Bone marrow (tissue), 2 donors: ENCODE results near the gene TRAT1.
"Not testable (repeated sequence)": the region's sequence is repeated elsewhere in the genome, so short reads cannot be mapped to it uniquely, and the experiment has no call there.

Source experiments
- DNase-seq, 2 donors: peaks; one replicate each; lab custom pipeline; 2025; lab: John Stamatoyannopoulos, UW

TRAT1 gene, protein sequence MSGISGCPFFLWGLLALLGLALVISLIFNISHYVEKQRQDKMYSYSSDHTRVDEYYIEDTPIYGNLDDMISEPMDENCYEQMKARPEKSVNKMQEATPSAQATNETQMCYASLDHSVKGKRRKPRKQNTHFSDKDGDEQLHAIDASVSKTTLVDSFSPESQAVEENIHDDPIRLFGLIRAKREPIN

GRCh38 chr3:108822123-108822897 lies at the start of gene TRAT1:
TSS of gene TRAT1 (plus strand) at chr3:108822786. CDS start at chr3:108822928, 142 bp downstream.
- DNase-seq = no peak

GRCh38 chr3:108775649-108776048 lies 46.9 kb upstream of the TRAT1 start:
- DNase-seq = no peak

GRCh38 chr3:108779496-108779895 lies 43.1 kb upstream of the TRAT1 start:
- DNase-seq = no peak

DNA sequence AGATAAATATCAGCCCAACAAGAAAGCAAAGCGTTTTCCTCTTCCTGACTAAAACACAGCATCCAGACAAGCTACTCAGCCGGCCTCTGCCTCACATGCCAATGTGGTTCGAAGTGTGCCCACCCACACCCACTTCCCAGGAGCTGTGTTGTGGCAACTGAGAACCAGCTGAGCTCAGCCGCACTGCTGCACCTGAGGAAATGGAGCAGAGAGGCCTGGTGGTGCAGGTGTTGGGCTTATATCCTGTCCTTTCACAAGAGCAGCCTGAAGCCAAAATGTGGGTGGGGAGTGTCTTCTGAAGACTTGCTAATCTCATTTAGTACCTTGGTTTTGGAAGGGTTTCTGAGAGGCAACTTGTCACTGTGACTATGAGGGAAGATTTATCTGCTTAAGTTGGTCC lies 42.4 kb upstream of the TRAT1 start:
- DNase-seq = no peak

GRCh38 chr3:108791473-108791872 lies 31.1 kb upstream of the TRAT1 start:
- no peak for DNase-seq

DNA sequence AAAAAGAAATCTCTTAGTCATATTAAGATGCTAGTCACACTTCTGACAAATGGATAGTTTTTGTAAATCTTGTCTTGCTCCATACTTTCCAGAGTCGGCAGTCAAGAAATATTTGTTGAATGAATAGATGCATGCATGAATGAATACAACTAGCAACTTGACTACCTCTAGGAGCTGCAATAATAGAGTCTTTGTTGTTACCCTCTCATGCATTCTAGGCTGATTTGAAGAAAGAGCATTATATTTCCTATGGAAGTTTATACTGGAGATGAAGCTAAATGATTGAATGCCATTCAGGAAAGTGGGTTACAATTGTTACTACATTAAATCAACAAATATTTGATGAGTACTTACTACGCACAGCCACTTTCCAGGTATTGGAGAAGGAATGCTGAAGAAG lies 18.1 kb upstream of the TRAT1 start:
- no peak for DNase-seq

DNA sequence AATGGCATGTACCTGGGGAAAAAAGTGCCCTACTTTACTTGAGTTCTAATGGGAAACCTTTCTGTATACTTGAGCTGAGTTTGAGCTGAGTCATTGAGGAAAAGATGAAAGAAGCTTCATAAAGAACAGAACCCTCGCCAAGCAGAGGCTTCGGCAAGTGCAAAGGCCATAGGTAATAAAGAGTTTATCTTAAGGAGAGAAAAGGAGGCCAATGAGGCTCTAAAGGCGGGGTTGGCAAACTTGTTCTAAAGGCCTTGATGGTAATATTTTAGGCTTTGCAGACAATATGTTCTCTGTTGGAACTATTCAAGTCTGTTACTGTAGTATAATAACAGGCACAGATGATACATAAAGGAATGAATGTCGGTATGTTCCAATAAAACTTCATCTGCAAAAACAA lies 17.6 kb upstream of the TRAT1 start:
- no peak for DNase-seq

- DNase-seq = peak in 1 of 2 donors; percentile 48
These were observed 16.3 kb upstream of the TRAT1 start for GRCh38 chr3:108806316-108806715.

DNA sequence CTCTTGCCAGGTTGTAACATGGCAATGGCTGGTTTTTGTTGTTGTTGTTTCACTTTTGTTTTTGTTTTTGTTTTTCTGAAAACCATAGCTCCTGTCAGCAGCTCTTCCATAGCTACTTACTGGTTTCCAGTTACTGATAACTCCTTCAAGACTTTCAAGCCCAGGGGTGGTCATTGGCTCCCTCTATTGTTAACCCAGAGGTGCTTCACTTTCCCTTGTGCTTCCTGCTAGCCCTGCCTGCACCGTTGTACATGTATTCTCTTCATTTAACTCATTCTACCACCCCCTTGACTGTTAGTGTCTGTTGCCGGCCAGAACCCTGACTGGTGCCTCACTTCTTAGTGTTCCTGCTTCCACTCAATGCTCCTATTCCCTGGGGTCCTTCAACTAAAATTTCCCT lies 4.2 kb upstream of the TRAT1 start:
- peak in 1 of 2 donors; percentile 49 for DNase-seq

DNA sequence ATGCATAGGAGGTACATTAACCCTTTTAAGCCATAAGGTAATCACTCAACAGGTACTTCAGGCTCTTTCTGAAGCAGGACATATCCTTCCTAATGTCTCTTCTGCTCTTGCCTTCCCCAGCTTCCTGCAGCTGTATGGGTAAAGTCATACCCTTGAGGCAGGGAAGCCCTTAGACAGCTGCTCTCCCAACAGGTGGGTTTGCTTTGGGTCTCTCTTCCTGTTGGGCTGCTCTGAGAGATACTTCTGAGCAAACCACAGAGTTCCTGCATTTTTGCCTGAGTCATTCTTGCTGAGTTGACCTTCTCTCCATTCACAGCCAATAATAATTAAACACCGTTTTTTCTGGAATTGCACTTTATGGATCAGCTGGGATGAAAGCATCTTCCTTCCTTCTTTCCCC lies 2.0 kb upstream of the TRAT1 start:
- DNase-seq = peak in 1 of 2 donors; percentile 7

DNA sequence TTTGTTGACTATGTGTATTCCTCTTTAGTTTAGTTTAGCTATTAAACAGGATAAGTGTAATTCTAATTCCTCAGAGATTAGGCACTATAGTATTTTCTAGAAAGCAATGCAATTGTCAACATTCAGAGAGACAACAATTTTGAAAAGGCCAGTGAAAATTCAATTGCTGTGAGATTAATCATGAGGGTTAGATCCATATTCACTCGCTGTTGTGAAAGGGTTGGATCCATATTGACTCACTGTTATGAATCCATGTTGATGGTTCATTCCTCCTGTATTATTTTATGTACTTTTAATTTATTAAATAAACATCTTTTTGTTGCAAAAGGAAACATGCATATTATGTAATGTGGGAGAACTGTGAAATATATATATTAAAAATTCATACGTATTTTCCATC lies 641 bp downstream of the TRAT1 start:
- no peak for DNase-seq

- DNase-seq = not testable (repeated sequence)
These were observed 1.2 kb downstream of the TRAT1 start for GRCh38 chr3:108823803-108824202.

- DNase-seq = no peak
These were observed 4.0 kb downstream of the TRAT1 start for GRCh38 chr3:108826309-108827187.

DNA sequence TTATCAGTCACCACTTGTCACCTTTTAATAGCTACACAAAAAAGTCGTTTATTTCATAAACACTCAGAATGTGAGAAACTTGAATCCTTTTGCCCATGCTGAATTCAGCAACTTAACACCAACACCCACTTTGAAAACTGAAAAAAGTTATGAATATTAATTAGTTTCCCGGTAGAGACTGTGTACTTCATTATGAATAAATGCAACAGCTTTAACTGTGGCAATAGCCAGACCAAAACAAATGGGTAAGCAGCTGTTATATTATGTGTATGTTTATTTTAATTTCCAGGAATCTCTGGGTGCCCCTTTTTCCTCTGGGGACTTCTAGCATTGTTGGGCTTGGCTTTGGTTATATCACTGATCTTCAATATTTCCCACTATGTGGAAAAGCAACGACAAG lies 7.8 kb downstream of the TRAT1 start:
- DNase-seq = no peak

DNA sequence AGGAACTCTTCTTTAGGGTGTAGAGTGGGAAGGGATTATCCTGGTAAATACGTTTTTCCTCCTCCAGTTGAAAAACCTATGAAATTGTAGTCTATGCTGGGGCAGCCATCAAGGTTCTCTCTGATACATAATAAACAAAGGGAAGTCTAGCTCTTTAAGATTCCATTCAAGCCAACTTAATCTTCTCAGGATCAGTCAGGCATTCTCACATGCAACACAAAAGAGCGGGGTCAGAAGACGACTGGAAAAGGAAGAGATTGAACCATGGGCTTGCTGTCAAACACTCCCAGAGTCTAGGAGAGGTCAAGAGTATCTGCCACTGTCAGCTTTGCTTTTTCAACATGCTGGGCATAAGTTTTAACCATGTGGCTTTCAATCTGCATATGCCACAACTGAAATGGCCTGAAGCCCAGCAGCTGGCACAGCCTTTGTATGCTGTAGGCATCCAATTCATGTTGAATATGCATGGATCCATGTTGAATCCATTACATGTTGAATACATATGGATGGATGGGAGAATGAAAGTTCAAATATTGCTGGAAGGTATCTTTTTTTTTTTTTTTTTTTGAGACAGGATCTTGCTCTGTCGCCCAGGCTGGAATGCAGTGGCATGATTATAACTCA lies 8.5 kb downstream of the TRAT1 start:
- no peak for DNase-seq

DNA sequence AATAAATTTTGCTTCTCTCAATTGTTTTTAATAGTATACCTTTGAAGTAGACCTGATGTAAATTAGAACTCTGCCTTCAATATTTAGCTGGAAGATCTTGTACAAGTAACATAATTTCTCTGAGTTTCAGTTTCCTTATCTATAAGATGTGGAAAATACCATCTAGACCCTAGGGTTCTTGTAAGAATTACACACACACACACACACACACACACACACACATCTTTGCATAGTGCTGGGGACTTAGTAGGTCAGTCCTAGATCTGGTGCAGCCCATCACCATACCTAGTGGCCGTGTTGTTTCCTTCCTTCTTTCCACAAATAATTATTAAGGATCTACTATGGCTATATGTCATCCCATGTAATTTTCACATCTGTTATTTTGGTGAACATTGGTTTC lies 11.0 kb downstream of the TRAT1 start:
- no peak for DNase-seq

DNA sequence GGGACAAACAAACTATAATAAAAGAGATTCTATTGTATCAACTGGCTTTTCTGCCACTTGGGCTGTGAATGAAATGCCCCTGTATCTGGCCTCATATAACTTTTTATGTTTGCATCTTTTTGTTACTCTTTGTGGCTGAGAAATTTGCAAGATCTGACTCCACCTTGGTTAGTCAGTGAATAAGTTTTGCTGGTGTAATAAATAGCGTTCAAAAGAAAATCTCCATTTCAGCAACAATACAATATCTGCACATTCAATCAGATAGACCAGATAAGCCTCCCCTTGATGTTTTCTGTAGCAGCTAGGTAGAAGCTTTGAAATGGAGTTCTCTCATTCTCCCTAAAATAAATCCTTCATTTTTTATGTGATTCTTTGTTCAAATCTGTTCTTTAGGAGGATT lies 12.0 kb downstream of the TRAT1 start:
- DNase-seq = no peak

- DNase-seq = no peak
These were observed 12.5 kb downstream of the TRAT1 start for GRCh38 chr3:108835101-108835500.

DNA sequence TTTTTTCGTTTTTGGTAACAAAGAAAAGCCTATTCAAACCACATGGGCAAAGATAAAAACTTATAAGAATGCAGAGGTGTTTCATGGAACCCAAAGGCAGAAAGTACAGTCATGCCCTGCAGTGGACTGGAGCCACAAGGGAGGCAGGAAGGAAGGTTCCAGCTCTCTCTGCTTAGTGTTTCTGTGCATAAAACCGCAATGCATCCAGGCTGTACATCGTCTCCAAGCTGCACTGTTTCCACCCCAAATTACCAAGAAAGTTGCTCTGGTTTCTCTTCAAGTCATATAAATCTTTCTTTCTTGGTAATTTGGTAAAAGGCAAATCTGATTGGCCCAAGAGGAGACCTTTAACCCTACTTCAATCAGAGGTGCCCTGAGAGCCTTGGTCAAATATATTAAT lies 15.8 kb downstream of the TRAT1 start:
- no peak for DNase-seq

DNA sequence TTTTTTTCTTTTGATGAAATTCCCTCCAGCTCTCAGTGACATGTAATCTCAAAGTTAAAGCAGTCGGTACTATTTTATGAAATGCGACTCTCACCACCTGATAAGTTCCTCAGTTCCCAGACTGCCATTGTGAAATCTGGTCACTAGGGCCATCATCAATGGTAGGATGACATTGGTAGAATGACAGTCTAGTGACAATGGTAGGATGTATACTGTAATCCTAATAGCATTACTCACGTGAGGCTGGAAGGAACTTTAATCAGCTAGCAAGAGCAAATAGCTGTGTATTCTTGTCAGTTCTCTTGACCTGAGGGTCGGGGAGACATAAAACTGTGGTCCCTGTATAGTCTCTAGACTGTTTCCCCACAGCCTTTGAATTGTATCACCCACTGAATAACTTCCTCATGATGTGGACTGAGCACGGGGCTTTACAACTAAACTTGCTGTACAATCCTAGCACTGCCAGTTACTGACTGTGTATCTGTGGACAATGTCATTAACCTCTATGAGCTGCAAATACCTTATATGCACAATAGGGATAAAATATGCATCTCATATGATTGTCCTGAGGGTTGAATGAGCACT lies 23.2 kb downstream of the TRAT1 start:
- no peak for DNase-seq

DNA sequence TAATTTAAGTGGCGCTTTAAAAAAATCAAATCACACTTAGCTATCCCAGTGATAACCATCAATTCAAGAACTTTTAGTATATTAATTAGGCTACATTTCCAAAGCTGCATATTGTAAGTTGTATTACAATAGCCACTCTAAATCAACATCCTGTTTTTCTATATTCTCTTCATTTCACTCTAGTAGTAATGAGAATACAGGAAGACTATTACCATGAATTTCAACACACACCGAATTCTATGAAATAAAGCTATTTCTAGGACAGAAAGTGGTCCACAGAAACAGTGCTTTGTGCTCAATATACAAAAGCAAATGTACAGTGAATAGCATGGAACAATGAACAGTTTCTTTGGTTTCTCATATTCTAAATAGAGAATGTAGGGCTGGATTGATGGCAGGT lies 24.6 kb downstream of the TRAT1 start:
- DNase-seq = no peak

DNA sequence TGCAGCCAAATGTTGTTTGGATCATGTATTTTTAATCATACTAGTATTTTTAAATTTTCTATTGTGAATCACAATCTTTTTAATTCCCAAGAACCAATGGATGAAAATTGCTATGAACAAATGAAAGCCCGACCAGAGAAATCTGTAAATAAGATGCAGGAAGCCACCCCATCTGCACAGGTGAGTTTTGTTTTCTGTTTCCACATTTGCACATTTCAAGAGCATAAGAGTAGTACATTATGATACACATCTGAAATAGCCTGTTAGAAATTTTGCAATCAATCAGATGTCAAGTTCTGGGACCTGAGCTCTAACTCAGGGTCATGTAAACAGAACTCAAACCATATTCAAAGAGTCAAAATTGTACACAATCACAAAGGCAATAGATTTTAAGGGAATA lies 26.5 kb downstream of the TRAT1 start:
- DNase-seq = no peak
